Cardiac fibroblast (primary cell): Measurements from ENCODE around the gene NDUFS6.

Source experiments
- DNase-seq, 2 donors: peaks; one replicate each; pipeline versions ENCODE4 v3.0.0 to v3.0.0-alpha.2; 2010; ENCODE audit warnings: low read depth in 2 of 2
- H3K4me3 ChIP-seq, 2 donors: replicated peaks in 1 of 2; 1 replicate in 1 of 2; 2 replicates in 1 of 2; pipeline ENCODE4 v1.5.1; 2011; ENCODE audit warnings: low read depth in 2 of 2, low read length in 2 of 2, mild to moderate bottlenecking in 2 of 2, moderate library complexity in 1 of 2
- TF ChIP-seq, protein P1 (sequence below): IDR thresholded peaks from one replicate; pipeline ENCODE4 v1.5.1; 2011; ENCODE audit warnings: low read depth, mild to moderate bottlenecking, low read length, inconsistent platforms

Gene NDUFS6

DNA sequence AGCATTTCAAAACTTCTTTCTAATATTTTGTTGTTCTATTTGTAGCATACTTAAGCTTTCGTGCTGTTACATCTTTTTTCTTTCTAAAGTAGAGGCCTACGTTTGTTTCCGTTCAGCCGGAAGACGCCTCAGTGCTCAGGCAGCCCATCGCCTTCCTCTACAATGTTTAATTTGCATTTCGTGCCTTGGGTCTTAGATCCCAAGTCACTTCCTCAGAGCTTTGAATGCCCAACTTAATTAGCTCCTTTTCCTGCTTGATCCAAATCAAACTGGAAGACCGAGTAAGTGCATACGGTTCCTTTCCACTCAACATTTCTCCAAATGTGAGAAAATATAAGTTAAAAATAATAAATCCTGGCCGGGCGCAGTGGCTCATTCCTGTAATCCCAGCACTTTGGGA is 44.7 kb upstream of the NDUFS6 start:
- H3K4me3 ChIP-seq: no peak overlapping the region
- no peak for DNase-seq
- TF ChIP-seq, protein P1, sequence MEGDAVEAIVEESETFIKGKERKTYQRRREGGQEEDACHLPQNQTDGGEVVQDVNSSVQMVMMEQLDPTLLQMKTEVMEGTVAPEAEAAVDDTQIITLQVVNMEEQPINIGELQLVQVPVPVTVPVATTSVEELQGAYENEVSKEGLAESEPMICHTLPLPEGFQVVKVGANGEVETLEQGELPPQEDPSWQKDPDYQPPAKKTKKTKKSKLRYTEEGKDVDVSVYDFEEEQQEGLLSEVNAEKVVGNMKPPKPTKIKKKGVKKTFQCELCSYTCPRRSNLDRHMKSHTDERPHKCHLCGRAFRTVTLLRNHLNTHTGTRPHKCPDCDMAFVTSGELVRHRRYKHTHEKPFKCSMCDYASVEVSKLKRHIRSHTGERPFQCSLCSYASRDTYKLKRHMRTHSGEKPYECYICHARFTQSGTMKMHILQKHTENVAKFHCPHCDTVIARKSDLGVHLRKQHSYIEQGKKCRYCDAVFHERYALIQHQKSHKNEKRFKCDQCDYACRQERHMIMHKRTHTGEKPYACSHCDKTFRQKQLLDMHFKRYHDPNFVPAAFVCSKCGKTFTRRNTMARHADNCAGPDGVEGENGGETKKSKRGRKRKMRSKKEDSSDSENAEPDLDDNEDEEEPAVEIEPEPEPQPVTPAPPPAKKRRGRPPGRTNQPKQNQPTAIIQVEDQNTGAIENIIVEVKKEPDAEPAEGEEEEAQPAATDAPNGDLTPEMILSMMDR: no peak

DNA sequence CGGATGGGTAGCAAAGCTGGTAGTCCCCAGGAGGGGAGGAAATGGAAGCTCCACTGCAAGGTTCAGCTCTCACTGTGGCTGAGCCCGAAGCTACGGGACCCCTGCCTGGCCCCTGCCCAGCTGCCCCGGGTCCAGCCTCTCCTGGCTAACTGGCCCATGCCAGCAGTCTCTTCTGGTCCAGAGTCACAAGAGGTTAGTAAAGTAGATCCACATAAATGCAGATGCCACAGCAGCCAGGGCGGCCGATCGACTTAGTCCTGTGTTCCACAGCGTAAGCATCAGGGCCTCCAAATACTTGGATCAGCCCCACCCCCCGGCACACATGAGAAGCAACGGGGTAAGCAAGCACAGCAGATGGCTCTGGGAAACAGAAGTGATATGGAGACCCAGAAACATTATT is 43.7 kb upstream of the NDUFS6 start:
- no peak for DNase-seq
- TF ChIP-seq, protein P1: no peak
- H3K4me3 ChIP-seq: no peak overlapping the region

DNA sequence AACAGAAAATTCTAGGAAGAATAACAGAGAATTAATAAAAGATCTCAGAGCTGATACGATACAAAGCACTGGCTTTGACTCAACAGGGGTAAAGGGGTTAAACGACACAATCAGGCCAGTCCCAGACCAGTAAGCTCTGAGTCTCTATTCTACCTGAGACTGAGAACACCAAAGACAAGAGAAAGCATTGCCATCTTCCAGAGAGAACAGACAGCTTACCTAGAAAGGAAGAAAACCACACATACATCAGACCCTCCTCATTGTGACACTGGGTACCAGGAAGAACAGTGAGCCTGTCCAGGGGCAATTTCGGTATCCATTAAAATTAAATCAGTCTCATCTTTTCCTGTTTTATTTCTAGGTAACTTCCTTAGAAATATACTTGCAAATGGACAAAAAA is 42.6 kb upstream of the NDUFS6 start:
- H3K4me3 ChIP-seq: no peak overlapping the region
- TF ChIP-seq, protein P1: no peak
- no peak for DNase-seq

DNA sequence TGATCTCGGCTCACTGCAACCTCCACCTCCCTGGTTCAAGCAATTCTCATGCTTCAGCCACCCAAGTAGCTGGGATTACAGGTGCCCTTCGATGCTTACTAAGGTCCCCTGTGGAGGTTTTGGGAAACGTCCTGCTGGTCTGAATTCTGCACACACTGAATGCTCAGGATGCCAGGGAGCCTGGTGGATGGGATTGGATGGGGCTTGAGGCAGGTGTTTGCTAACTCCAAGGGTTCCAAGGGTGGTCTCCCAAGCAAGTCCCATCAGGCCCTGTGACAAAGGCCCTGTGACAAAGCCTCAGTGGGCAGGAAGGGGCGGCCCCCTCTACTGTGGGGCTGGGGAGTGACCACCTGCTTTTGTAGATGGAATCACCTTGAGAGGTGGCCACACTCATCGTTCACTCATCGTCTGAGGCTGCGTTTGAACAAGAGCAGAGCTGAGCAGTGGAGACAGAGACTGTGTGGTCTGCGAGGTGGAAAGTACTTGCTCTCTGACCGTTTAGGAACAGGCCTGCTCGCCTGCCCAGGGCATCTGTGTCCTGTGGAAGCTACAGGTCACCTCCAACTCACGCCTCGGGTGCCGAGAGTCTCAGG is 41.7 kb upstream of the NDUFS6 start:
- DNase-seq: no peak
- TF ChIP-seq, protein P1: no peak
- no peak overlapping the region for H3K4me3 ChIP-seq

DNA sequence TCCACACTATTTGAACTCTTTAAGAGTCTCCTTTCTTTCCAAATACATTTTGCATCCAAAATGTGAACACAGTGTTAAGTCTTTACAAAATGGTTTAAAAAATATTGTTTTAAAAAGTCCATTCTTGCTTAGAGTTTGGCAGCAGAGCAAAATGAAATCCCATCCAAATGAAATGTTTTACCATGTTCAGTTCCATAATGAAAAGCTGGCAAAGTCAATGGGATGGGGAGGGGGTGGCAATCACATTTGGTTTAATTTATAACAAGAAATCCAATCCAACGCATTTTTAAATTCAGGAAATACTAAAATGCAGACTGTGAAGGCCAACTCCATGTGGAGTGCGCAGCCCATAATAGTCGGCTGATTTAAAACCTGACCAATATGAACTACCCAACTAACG is 41.0 kb upstream of the NDUFS6 start:
- no peak for DNase-seq
- TF ChIP-seq, protein P1: no peak
- H3K4me3 ChIP-seq: no peak overlapping the region

DNA sequence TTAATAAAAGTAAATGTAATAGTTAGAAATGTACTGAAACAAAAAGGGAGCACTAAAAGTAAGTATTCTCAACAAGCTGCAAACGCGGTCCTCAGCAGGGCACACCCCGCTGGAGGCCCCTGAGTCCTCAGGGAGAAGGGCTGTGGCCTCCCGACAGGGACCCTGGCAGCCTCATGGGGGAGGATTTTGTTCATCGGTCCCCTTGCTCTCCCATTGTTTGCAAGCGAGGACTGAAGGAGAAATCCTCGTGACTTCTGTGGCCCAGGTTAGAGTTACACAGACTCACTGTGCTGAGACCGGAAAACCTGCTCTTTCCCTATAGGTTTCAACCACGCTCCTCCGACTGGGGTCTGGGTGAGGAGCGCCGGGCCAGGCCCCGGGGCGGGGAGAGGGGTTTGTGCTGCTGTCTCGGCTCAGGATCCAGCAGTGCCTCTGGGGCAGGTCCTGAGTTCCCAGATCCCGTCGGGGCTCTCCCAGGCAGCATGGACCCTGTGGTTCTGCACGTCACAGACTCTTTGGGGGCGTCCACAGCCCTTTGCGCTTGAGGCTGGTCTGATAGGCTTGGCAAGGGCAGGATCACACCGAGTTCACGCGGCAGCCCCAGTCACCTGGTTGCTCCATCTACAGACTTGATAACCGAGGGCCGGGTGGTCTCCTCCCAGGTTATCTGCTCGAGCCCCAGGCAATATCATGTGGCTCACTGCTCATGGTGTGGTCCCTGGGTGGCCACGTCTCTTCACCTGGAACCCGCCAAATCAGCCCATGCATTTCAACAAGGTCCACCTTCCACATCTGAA is 40.4 kb upstream of the NDUFS6 start:
- TF ChIP-seq, protein P1: no peak
- no peak overlapping the region for H3K4me3 ChIP-seq
- DNase-seq: no peak
